Measurements from ENCODE around the gene TCHP.

Gene TCHP

GRCh38 chr12:109900752-109901580 is 892 bp downstream of the TCHP start:
- H3K27ac ChIP-seq = peak overlapping the region; percentile 90
- H3K27me3 ChIP-seq (ENCODE audit: insufficient read depth, low read depth, severe bottlenecking) = no peaks in the 10 kb centered on the region
- H3K4me3 ChIP-seq (ENCODE audit: low read depth, low read length) = peak overlapping the region; percentile 60
- no peak for DNase-seq
- peaks cover 31% of the 10 kb centered on the region for H3K36me3 ChIP-seq
- H3K9me3 ChIP-seq (ENCODE audit: severe bottlenecking) = no peaks in the 10 kb centered on the region
- no peak for TF ChIP-seq CTCF (IDR thresholded peaks at IDR 0.05; ENCODE audit: low read depth, low read length)

- Histone ChIP-seq H3K4me3 (ENCODE audit: low read depth, low read length) (no peak overlapping the region), H3K27ac (no peak overlapping the region), H3K9me3 (ENCODE audit: severe bottlenecking) (no peaks in the 10 kb centered on the region), H3K36me3 (peaks cover 51% of the 10 kb centered on the region), H3K27me3 (ENCODE audit: insufficient read depth, low read depth, severe bottlenecking) (no peaks in the 10 kb centered on the region)
- no peak for TF ChIP-seq CTCF (IDR thresholded peaks at IDR 0.05; ENCODE audit: low read depth, low read length)
- DNase-seq = no peak
Observed at GRCh38 chr12:109902891-109903418, 2.9 kb downstream of the TCHP start.

GRCh38 chr12:109905301-109905700 is 5.2 kb downstream of the TCHP start:
- no peak for TF ChIP-seq CTCF (IDR thresholded peaks at IDR 0.05; ENCODE audit: low read depth, low read length)
- Histone ChIP-seq H3K4me3 (ENCODE audit: low read depth, low read length) (no peak overlapping the region), H3K27ac (no peak overlapping the region), H3K36me3 (peaks cover 75% of the 10 kb centered on the region), H3K27me3 (ENCODE audit: insufficient read depth, low read depth, severe bottlenecking) (no peaks in the 10 kb centered on the region), H3K9me3 (ENCODE audit: severe bottlenecking) (no peaks in the 10 kb centered on the region)
- no peak for DNase-seq

GRCh38 chr12:109910254-109910968 is 10.3 kb downstream of the TCHP start:
- TF ChIP-seq CTCF (IDR thresholded peaks at IDR 0.05; ENCODE audit: low read depth, low read length) = no peak
- peaks cover 90% of the 10 kb centered on the region for H3K36me3 ChIP-seq
- no peak for DNase-seq
- no peak overlapping the region for H3K27ac ChIP-seq
- no peaks in the 10 kb centered on the region for H3K9me3 ChIP-seq (ENCODE audit: severe bottlenecking)
- no peak overlapping the region for H3K4me3 ChIP-seq (ENCODE audit: low read depth, low read length)
- no peaks in the 10 kb centered on the region for H3K27me3 ChIP-seq (ENCODE audit: insufficient read depth, low read depth, severe bottlenecking)

- TF ChIP-seq CTCF (IDR thresholded peaks at IDR 0.05; ENCODE audit: low read depth, low read length) = peak; percentile 86
- H3K4me3 ChIP-seq (ENCODE audit: low read depth, low read length) = no peak overlapping the region
- peak; percentile 85 for DNase-seq
- H3K27ac ChIP-seq = no peak overlapping the region
- no peaks in the 10 kb centered on the region for H3K9me3 ChIP-seq (ENCODE audit: severe bottlenecking)
- peaks cover 90% of the 10 kb centered on the region for H3K36me3 ChIP-seq
- no peaks in the 10 kb centered on the region for H3K27me3 ChIP-seq (ENCODE audit: insufficient read depth, low read depth, severe bottlenecking)
Observed at GRCh38 chr12:109910969-109911348, 10.9 kb downstream of the TCHP start.

Data from WERI-Rb-1 (cell line).